SH-SY5Y (cell line): ENCODE data around the gene CDC20.

Source experiments
- GATA2 ChIP-seq: IDR thresholded peaks from 2 replicates; pipeline ENCODE4 v1.6.1; 2011; ENCODE audit warnings: mild to moderate bottlenecking, low read depth, low read length
- GATA3 ChIP-seq: IDR thresholded peaks from 2 replicates; pipeline ENCODE4 v1.6.1; 2011; ENCODE audit warnings: low read depth, mild to moderate bottlenecking, low read length, moderate library complexity

DNA sequence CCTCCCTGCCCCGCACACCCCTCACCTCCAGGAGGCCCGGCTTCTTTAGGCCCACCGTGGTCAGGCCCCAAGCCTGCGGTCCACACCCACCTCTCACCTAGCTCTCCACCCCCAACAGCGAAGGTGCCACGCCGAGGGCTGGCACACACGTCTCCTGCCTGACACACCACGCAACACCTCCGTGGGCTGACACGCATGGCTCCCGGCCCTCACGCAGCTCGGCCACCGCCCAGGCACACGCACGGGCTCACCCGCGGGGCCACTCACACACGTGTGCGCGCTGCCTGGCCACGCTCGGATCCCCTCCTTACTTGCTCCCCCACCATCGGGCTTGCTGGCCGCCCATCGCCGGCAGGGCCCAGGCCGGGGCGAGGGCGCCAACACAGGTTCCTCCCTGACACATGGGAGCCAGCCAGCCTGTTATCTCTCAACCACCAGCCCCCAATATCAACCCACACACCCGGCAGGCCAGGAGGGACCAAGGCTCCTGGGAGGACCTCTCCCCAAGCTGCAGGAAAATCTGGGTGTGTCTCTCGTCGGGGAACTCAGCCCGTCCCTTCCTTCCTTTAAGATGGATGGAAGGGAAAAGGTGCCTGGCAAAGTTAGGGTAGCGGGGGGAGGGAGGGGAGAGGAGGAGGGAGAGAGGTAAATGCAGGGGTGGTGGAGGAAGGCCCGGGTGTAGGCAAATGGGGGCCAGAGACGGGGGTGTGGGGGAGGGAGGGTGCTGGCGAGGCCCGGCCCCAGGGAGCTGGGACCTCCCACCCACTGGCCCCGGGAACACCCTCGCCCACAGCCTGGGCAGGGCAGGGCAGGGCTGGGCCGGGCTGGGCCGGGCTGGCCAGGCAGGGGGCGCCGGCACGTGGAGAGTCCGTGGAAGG lies 8.5 kb downstream of the CDC20 start:
- no peak for TF ChIP-seq GATA2
- TF ChIP-seq GATA3: no peak
